ENCODE data around the gene ITIH3.

Gene ITIH3

DNA sequence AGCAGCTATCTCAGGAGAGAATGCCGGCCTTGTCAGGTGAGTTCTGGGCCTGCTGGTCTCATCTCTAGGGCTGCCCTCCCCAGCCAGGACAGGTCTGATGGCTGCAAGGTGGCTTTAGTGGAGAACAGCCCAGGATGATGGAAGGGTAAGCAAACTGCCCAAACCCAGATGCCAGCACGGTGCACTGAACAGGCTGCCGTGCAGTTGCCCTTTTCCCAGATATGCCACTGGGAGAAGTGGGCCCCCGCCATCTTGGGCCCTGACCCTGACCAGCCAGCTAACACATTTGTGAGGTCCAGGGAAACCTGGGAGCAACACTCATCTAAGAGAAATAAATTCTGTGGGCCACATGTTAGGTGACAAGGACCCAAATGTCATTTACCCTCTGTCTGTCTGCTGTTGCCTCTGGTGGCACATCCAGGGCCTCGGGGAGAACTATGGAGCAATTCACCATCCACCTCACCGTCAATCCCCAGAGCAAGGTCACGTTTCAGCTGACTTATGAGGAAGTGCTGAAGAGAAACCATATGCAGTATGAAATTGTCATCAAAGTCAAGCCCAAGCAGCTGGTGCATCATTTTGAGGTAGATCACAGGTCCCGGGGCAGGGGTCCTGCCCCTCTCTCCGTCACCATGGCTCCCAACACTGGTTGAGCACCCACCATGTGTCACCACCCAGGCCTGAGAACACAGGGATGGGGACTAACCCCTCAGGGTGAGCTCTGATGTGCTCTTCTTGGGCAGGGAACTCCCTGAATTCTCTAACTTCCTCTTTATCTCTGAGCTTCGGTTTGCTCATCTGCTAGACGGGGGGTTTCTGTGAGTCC lies 15.4 kb upstream of the ITIH3 start:
- DNase-seq (ENCODE audit: low spot score), result no peak

DNA sequence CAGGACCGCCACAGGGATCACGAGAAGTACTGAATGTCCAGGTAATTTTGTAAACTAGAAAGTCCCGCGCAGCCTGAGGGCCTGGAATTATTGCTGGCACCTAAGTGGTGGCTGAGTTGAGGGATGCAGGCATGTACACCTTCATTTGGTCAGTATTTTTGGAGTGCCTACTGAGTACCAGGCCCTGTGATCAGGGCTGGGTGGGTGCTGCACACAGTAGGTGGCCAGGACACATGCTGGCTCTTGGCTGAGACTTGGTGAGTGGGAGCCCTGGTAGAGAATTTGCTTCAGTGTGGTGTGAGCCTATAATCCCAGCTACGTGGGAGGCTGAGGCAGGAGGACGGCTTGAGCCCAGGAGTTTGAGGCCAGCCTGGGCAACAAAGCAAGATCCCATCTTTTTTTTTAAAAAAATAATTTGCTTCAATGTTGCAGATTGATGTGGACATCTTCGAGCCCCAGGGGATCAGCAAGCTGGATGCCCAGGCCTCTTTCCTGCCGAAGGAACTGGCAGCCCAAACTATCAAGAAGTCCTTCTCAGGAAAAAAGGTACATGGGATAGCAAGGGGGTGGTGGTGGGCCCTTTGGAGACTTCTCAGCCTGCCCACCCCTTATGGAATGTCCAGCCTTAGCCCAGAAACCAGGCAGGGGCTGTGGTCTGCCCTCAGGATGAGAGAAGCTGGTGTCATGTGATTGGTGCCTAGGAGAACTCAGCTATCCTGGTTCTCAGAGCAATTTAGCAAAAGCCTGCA lies 14.6 kb upstream of the ITIH3 start:
- no peak for DNase-seq (ENCODE audit: low spot score)

DNA sequence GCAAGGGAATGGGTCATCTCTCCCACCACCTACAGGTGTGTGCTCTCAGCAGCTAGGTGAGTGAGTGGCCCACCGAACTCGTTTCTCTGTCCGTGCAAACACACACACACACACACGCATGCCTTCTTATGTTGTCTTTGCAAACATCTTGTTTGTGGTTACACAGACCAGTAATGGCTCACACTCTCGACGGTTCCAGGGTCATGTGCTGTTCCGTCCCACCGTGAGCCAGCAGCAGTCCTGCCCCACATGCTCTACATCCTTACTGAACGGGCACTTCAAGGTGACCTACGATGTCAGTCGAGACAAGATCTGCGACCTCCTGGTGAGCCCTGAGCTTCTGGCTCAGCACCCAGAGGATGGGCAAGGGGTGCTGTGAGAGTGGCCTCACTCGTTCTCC lies 12.9 kb upstream of the ITIH3 start:
- DNase-seq (ENCODE audit: low spot score), result no peak

GRCh38 chr3:52782412-52783210 lies 12.0 kb upstream of the ITIH3 start:
- no peak for DNase-seq (ENCODE audit: low spot score)

DNA sequence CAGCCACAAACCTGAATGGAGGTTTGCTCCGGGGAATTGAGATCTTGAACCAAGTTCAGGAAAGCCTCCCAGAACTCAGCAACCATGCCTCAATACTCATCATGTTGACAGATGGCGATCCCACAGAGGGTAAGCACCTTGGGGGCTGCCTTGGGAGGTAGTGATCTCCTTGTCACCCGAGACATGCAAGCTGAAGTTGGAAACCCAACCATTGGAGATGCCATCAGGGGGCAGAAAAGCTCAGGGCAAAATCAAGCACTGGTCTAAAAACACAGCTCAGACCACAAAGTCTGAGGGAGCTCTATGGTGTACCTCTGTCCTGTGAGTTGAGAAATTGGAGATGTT lies 11.4 kb upstream of the ITIH3 start:
- no peak for DNase-seq (ENCODE audit: low spot score)

GRCh38 chr3:52784021-52784621 lies 10.5 kb upstream of the ITIH3 start:
- DNase-seq (ENCODE audit: low spot score), result no peak

DNA sequence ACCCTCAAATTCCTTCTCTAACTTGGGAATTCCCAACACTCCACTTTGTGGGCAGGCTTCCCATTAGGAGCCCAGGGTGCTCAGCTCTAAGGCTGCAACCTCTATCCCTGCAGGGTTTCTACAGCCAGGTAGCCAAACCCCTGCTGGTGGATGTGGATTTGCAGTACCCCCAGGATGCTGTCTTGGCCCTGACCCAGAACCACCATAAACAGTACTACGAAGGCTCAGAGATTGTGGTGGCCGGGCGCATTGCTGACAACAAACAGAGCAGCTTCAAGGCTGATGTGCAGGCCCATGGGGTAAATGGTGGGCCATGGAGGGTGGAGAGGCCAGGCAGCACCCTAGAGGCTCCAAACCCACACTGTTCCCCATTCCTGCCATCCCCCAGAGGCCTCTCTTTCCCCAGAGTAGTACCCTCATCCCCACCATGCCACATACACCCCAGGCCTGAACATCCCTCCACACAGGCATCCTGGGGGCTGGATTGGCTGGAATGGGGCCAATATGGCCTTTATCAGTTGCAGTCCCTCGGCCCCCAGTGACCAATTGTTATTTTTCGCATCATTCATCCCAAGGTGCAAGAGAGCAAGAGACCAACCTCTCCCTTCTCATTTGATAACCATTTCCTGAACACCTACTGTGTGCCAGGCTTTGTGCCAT lies 9.5 kb upstream of the ITIH3 start:
- DNase-seq (ENCODE audit: low spot score), result no peak

- DNase-seq (ENCODE audit: low spot score), result no peak
These were observed 8.0 kb upstream of the ITIH3 start for GRCh38 chr3:52786330-52787215.

- no peak for DNase-seq (ENCODE audit: low spot score)
These were observed 7.3 kb upstream of the ITIH3 start for GRCh38 chr3:52787246-52787645.

- DNase-seq (ENCODE audit: low spot score), result no peak
These were observed 6.6 kb upstream of the ITIH3 start for GRCh38 chr3:52787672-52788625.

GRCh38 chr3:52788890-52789745 lies 5.5 kb upstream of the ITIH3 start:
- DNase-seq (ENCODE audit: low spot score), result no peak

GRCh38 chr3:52789746-52790040 lies 4.9 kb upstream of the ITIH3 start:
- no peak for DNase-seq (ENCODE audit: low spot score)

DNA sequence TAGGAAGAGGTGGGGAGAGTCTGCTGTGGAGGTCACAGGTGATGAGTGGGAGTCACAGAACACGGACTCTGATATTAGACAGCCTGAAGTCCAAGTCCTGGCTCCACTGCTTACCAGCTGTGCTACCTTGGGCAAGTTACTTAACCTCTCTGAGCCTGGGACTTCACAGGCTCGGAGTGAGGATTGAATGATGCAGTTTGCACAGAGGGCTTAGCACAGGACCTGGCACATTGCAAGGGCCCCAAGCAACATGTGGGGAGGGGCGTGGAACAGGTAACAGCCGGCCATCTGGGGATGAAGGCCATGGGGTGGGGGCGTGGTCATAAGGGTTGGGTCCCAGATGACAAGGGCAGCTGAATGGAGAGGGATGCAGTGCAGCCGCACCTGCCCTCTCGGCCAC lies 4.3 kb upstream of the ITIH3 start:
- no peak for DNase-seq (ENCODE audit: low spot score)

DNA sequence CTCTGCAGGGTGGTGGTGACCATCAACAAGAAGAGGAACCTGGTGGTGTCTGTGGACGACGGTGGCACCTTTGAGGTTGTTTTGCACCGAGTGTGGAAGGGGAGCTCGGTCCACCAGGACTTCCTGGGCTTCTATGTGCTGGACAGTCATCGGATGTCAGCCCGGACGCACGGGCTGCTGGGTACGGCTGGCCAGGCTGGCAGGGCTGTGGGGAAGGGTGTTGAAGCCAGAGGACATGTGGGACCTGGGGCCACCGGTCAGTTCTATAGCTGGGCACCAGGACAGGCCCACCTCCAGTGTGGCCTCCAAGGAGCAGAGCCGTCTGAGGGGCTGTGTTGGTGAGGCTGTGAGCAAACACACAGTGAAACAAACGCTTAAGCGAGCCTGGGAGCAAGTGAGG lies 3.9 kb upstream of the ITIH3 start:
- no peak for DNase-seq (ENCODE audit: low spot score)

- no peak for DNase-seq (ENCODE audit: low spot score)
These were observed 3.2 kb upstream of the ITIH3 start for GRCh38 chr3:52791366-52791765.

- DNase-seq (ENCODE audit: low spot score), result no peak
These were observed 2.7 kb upstream of the ITIH3 start for GRCh38 chr3:52791928-52792327.

DNA sequence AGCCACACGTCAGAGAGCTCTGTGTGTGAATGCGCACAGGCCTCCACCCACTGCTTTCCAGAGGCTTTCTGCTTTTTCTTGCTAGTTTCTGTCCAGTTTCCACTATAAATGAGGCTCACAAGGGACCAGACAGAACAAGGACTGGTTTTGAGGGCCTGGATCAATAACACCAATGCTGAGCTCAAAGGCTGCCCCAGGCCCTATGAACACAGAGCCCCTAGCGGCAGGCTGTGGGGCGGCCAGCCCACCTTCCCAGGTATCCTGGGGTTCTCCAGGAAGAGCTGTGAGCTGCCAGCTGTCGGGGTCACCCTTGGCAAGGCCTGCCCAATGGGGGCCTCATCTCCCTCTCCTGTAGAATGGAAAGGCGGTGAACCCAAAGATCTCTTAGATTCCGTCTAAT lies 2.2 kb upstream of the ITIH3 start:
- no peak for DNase-seq (ENCODE audit: low spot score)

GRCh38 chr3:52792961-52793695 lies 1.5 kb upstream of the ITIH3 start:
- no peak for DNase-seq (ENCODE audit: low spot score)
